HEK293T (cell line): ENCODE measurements around the gene LANCL2.

Experiments
- BHLHE40 ChIP-seq: fragments of 450-650 bp; IDR thresholded peaks from 2 replicates; pipeline ENCODE4 v1.6.1; 2016; ENCODE audit warnings: mild to moderate bottlenecking, moderate library complexity, borderline replicate concordance
- FOXK2 ChIP-seq: fragments of 450-650 bp; IDR thresholded peaks from 2 replicates; pipeline ENCODE4 v1.6.1; 2016; ENCODE audit warnings: mild to moderate bottlenecking
- FOXM1 ChIP-seq: fragments of 450-650 bp; IDR thresholded peaks from 2 replicates; pipeline ENCODE4 v1.6.1; 2017; ENCODE audit warnings: mild to moderate bottlenecking, borderline replicate concordance
- HDGF ChIP-seq: fragments of 450-650 bp; IDR thresholded peaks from 2 replicates; pipeline ENCODE4 v1.6.1; 2017; ENCODE audit warnings: antibody characterized with exemption, borderline replicate concordance
- L3MBTL2 ChIP-seq: fragments of 450-650 bp; conservative IDR thresholded peaks from 2 replicates; pipeline ENCODE4 v1.6.1; 2016; ENCODE audit warnings: mild to moderate bottlenecking
- PKNOX1 ChIP-seq: fragments of 450-650 bp; IDR thresholded peaks from 2 replicates; pipeline ENCODE4 v1.6.1; 2016
- SP1 ChIP-seq: fragments of 450-650 bp; IDR thresholded peaks from 2 replicates; pipeline ENCODE4 v1.6.1; 2017
- TARDBP ChIP-seq: fragments of 450-650 bp; IDR thresholded peaks from 2 replicates; pipeline ENCODE4 v1.6.1; 2016

- TF ChIP-seq BHLHE40 (no peak), FOXM1 (no peak), TARDBP (no peak), L3MBTL2 (no peak), SP1 (no peak), HDGF (no peak), FOXK2 (no peak), PKNOX1 (no peak)
Observed at GRCh38 chr7:55405856-55406541, 40.9 kb downstream of the LANCL2 start.
